Stomach smooth muscle (tissue), 2 donors: ENCODE data around the gene HS3ST6.
A peak's percentile ranks its signal among the peaks of the same experiment; 100 is the strongest.
"Not testable (repeated sequence)": the region's sequence is repeated elsewhere in the genome, so short reads cannot be mapped to it uniquely, and the experiment has no call there.

ENCODE experiments used
- H3K27ac ChIP-seq: one replicate; pipeline ENCODE4 v1.7.0; 2013; ENCODE audit warnings: mild to moderate bottlenecking, low read length, inconsistent platforms
- H3K27me3 ChIP-seq, 2 donors: one replicate each; pipeline ENCODE4 v1.7.0; 2013; ENCODE audit warnings: low read length in 2 of 2; ENCODE audit not compliant: insufficient read depth in 2 of 2, control insufficient read depth in 1 of 2
- H3K36me3 ChIP-seq, 2 donors: one replicate each; pipeline ENCODE4 v1.7.0; 2013; ENCODE audit warnings: low read length in 2 of 2; ENCODE audit not compliant: control insufficient read depth in 2 of 2, insufficient read depth in 2 of 2
- H3K4me1 ChIP-seq: one replicate; pipeline ENCODE4 v1.7.0; 2013; ENCODE audit warnings: low read length; ENCODE audit not compliant: control insufficient read depth, insufficient read depth
- H3K4me3 ChIP-seq, 2 donors: one replicate each; pipeline ENCODE4 v1.7.0; 2013; ENCODE audit warnings: low read length in 2 of 2
- H3K9ac ChIP-seq, 2 donors: one replicate each; pipeline ENCODE4 v1.7.0; 2013; ENCODE audit warnings: low read length in 2 of 2, mild to moderate bottlenecking in 1 of 2
- H3K9me3 ChIP-seq, 2 donors: one replicate each; pipeline ENCODE4 v1.7.0; 2013; ENCODE audit warnings: low read length in 2 of 2; ENCODE audit not compliant: control insufficient read depth in 2 of 2
- donor health status: healthy.
- donor health status: Pancreatic carcinoma.

The HS3ST6 gene

GRCh38 chr16:1959269-1960039 lies 41.2 kb upstream of the HS3ST6 start, which contains the start of gene NDUFB10:
Gene NDUFB10 (plus strand): TSS chr16:1959538. CDS start chr16:1959625, 87 bp downstream.
- Histone ChIP-seq H3K9me3 (no peaks in the 10 kb centered on the region), H3K4me3 (peak within 1 kb of the TSS; percentile 79 to 86), H3K36me3 (peaks cover 14 to 18% of the 10 kb centered on the region in 2 donors), H3K27me3 (no peaks in the 10 kb centered on the region), H3K9ac (peak within 1 kb of the TSS; percentile 90), H3K27ac (peak within 1 kb of the TSS; percentile 87), H3K4me1 (peaks cover 24% of the 10 kb centered on the region)

DNA sequence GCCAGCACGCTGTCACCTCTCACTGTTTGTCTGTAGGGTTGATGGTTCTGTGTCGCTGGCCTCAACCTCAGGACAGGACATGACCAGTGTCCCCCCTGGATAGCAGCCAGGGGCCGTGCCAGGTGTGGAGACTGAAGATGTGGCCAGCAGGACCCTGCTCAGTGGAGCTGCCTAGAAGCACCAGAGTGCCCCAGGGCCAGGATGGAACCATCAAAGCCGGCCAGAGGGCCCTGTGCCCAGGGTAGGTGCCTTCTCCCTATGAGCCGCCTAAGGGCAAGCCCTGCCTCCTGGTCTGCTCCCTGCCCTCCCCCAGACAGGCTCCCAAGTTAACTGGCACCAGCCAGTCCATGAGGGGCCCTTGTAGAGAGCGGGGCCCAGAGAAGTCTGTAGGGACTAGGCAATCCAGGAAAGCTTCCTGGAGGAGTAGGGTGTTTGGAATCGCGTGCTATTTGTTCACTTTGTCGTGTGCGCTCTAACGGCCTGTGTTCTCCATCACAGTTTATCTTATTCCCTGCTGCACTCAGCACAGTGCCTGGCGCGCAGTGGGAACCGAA lies 40.6 kb upstream of the HS3ST6 start:
- peaks cover 13 to 16% of the 10 kb centered on the region in 2 donors for H3K36me3 ChIP-seq
- H3K4me1 ChIP-seq, result peaks cover 18% of the 10 kb centered on the region
- H3K9ac ChIP-seq, result peak overlapping the region; percentile 66 to 90
- H3K27me3 ChIP-seq, result no peaks in the 10 kb centered on the region
- H3K4me3 ChIP-seq, result peak overlapping the region; percentile 18 to 86
- H3K9me3 ChIP-seq, result no peaks in the 10 kb centered on the region
- peak overlapping the region; percentile 87 for H3K27ac ChIP-seq

GRCh38 chr16:1958143-1958491 lies 39.9 kb upstream of the HS3ST6 start:
- H3K36me3 ChIP-seq, result peaks cover 11 to 14% of the 10 kb centered on the region in 2 donors
- not testable (repeated sequence) for H3K9ac ChIP-seq, H3K9me3 ChIP-seq, H3K27ac ChIP-seq, H3K4me3 ChIP-seq, H3K27me3 ChIP-seq
- peaks cover 14% of the 10 kb centered on the region for H3K4me1 ChIP-seq

GRCh38 chr16:1957434-1958142 lies 39.4 kb upstream of the HS3ST6 start:
- H3K9me3 ChIP-seq, H3K9ac ChIP-seq, H3K27ac ChIP-seq, H3K27me3 ChIP-seq, H3K4me3 ChIP-seq: not testable (repeated sequence)
- H3K36me3 ChIP-seq, result peaks cover 7 to 11% of the 10 kb centered on the region in 2 donors
- peaks cover 14% of the 10 kb centered on the region for H3K4me1 ChIP-seq

DNA sequence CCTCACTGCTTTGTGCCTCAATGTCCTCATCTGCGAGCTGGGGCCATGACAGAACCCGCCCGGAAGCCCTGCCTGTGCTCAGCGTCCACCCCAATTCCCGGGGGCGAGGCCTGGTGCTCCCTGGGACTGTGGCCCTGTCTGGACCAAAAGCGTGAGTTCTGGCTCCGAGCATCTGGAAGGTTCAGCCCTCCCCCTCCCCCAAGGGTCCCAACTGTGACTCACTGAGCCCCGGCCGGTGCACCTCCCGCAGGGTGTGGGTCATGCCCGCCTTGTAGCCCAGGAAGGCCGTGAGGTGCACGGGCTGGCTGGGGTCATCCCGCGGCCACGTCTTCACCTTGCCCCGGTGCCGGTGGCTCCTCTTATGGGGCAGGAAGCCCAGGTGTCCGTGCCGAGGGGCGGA lies 35.5 kb upstream of the HS3ST6 start:
- Histone ChIP-seq H3K27ac (no peak overlapping the region), H3K4me1 (peaks cover 1% of the 10 kb centered on the region), H3K9me3 (no peaks in the 10 kb centered on the region), H3K36me3 (no peaks in the 10 kb centered on the region), H3K4me3 (no peak overlapping the region), H3K27me3 (no peaks in the 10 kb centered on the region), H3K9ac (no peak overlapping the region)

- no peaks in the 10 kb centered on the region for H3K27me3 ChIP-seq
- no peaks in the 10 kb centered on the region for H3K9me3 ChIP-seq
- H3K36me3 ChIP-seq, result no peaks in the 10 kb centered on the region
- H3K4me1 ChIP-seq, result no peaks in the 10 kb centered on the region
- H3K4me3 ChIP-seq, result no peak overlapping the region
- H3K9ac ChIP-seq, result no peak overlapping the region
- H3K27ac ChIP-seq, result no peak overlapping the region
Observed at GRCh38 chr16:1950559-1950958, 32.3 kb upstream of the HS3ST6 start.

GRCh38 chr16:1950047-1950446 lies 31.8 kb upstream of the HS3ST6 start:
- no peaks in the 10 kb centered on the region for H3K27me3 ChIP-seq
- H3K4me3 ChIP-seq, result no peak overlapping the region
- no peaks in the 10 kb centered on the region for H3K36me3 ChIP-seq
- no peak overlapping the region for H3K9ac ChIP-seq
- no peaks in the 10 kb centered on the region for H3K9me3 ChIP-seq
- H3K4me1 ChIP-seq, result no peaks in the 10 kb centered on the region
- H3K27ac ChIP-seq, result no peak overlapping the region

GRCh38 chr16:1949507-1949906 lies 31.3 kb upstream of the HS3ST6 start:
- no peaks in the 10 kb centered on the region for H3K36me3 ChIP-seq
- no peak overlapping the region for H3K27ac ChIP-seq
- no peak overlapping the region for H3K9ac ChIP-seq
- H3K27me3 ChIP-seq, result no peaks in the 10 kb centered on the region
- H3K4me1 ChIP-seq, result no peaks in the 10 kb centered on the region
- H3K4me3 ChIP-seq, result no peak overlapping the region
- H3K9me3 ChIP-seq, result no peaks in the 10 kb centered on the region

GRCh38 chr16:1947369-1947670 lies 29.1 kb upstream of the HS3ST6 start:
- Histone ChIP-seq H3K9me3 (no peaks in the 10 kb centered on the region), H3K27me3 (no peaks in the 10 kb centered on the region), H3K9ac (no peak overlapping the region), H3K4me3 (no peak overlapping the region), H3K36me3 (no peaks in the 10 kb centered on the region), H3K4me1 (peaks cover 10% of the 10 kb centered on the region), H3K27ac (no peak overlapping the region)

GRCh38 chr16:1946495-1947368 lies 28.5 kb upstream of the HS3ST6 start:
- Histone ChIP-seq H3K9ac (no peak overlapping the region), H3K27me3 (no peaks in the 10 kb centered on the region), H3K4me3 (no peak overlapping the region), H3K27ac (no peak overlapping the region), H3K36me3 (no peaks in the 10 kb centered on the region), H3K9me3 (no peaks in the 10 kb centered on the region), H3K4me1 (peaks cover 16% of the 10 kb centered on the region)
